ENCODE data around the gene PNMA6A.
"Not testable (repeated sequence)": the region's sequence is repeated elsewhere in the genome, so short reads cannot be mapped to it uniquely, and the experiment has no call there.

PNMA6A gene

GRCh38 chrX:153077437-153078135 lies 5.3 kb downstream of the PNMA6A start:
- not testable (repeated sequence) for DNase-seq

- DNase-seq: not testable (repeated sequence)
These were observed 11.1 kb downstream of the PNMA6A start for GRCh38 chrX:153083238-153083923.

- DNase-seq: no peak
These were observed 30.2 kb downstream of the PNMA6A start for GRCh38 chrX:153102418-153102817.

- not testable (repeated sequence) for DNase-seq
These were observed 32.7 kb downstream of the PNMA6A start for GRCh38 chrX:153104959-153105358.

- DNase-seq: not testable (repeated sequence)
These were observed 34.0 kb downstream of the PNMA6A start for GRCh38 chrX:153106092-153106801.

- DNase-seq: not testable (repeated sequence)
These were observed 38.5 kb downstream of the PNMA6A start for GRCh38 chrX:153110735-153111134.

- DNase-seq: not testable (repeated sequence)
These were observed 41.6 kb downstream of the PNMA6A start for GRCh38 chrX:153113851-153114250.

GRCh38 chrX:153117754-153118153 lies 45.5 kb downstream of the PNMA6A start:
- DNase-seq: not testable (repeated sequence)

GRCh38 chrX:153120230-153120629 lies 48.0 kb downstream of the PNMA6A start:
- not testable (repeated sequence) for DNase-seq

GRCh38 chrX:153123468-153123867 lies 51.2 kb downstream of the PNMA6A start:
- DNase-seq: not testable (repeated sequence)
